ENCODE results near the gene ANXA3. TPM values are rescaled to one million over a fixed set of nuclear protein-coding genes. Genes with fewer than 3 reads are reported as not detected.

Gene ANXA3
- total RNA-seq, 3 donors from 2014 or later: 24.4 to 46.4 (median 35.5) TPM

GRCh38 chr4:78656968-78657445 is 105.4 kb downstream of the ANXA3 start:
- peak; percentile 34 for ATAC-seq
- no peaks in the 10 kb centered on the region for H3K36me3 ChIP-seq (ENCODE audit: low read depth)
- DNase-seq: no peak
- peaks cover 4% of the 10 kb centered on the region for H3K4me1 ChIP-seq (ENCODE audit: low read depth)
- intact Hi-C loops (cut with DNase I, micrococcal nuclease): no loop called here
- no peak for TF ChIP-seq CTCF (IDR thresholded peaks at IDR 0.05)
- no peaks in the 10 kb centered on the region for H3K9me3 ChIP-seq
- no peak overlapping the region for H3K4me3 ChIP-seq

- ATAC-seq (no peak), DNase-seq (no peak)
- Histone ChIP-seq H3K36me3 (ENCODE audit: low read depth) (no peaks in the 10 kb centered on the region), H3K4me1 (ENCODE audit: low read depth) (peaks cover 10% of the 10 kb centered on the region), H3K9me3 (no peaks in the 10 kb centered on the region), H3K4me3 (no peak overlapping the region)
- intact Hi-C loops (cut with DNase I, micrococcal nuclease): no loop called here
- TF ChIP-seq CTCF (IDR thresholded peaks at IDR 0.05): no peak
These were observed 107.7 kb downstream of the ANXA3 start for GRCh38 chr4:78659264-78659663.

- peaks cover 10% of the 10 kb centered on the region for H3K4me1 ChIP-seq (ENCODE audit: low read depth)
- no peak for DNase-seq
- no peaks in the 10 kb centered on the region for H3K36me3 ChIP-seq (ENCODE audit: low read depth)
These were observed 108.1 kb downstream of the ANXA3 start for GRCh38 chr4:78659665-78660064.

More at GRCh38 chr4:78659665-78660064, 108.1 kb downstream of the ANXA3 start:
- Histone ChIP-seq H3K4me3 (no peak overlapping the region), H3K9me3 (no peaks in the 10 kb centered on the region)
- ATAC-seq: no peak
- no peak for TF ChIP-seq CTCF (IDR thresholded peaks at IDR 0.05)
- intact Hi-C loops (cut with DNase I, micrococcal nuclease): no loop called here

Other genes starting within 250 kb of the ANXA3 start
- gene BMP2K, start 224.6 kb downstream of the ANXA3 start, total RNA-seq: 10 to 100 TPM; 42.5 to 77.1 (median 67.5) TPM

All from mucosa of descending colon (tissue), 3 donors.